Keratinocyte (primary cell): ENCODE measurements around the gene ZNF710. TPM values are rescaled to one million over a fixed set of nuclear protein-coding genes. Genes with fewer than 3 reads are reported as not detected.
A peak's percentile ranks its signal among the peaks of the same experiment; 100 is the strongest.

Experiments
- DNase-seq: peaks from one replicate; pipeline ENCODE4 v3.0.0-alpha.2; 2011; ENCODE audit warnings: low read depth, missing footprints, low spot score
- FAIRE-seq: peaks from 2 replicates; lab custom pipeline; 2011; peaks lifted over from hg19 to GRCh38; lab: Jason Lieb, UNC
- H2AFZ ChIP-seq: 2 replicates; pipeline ENCODE4 v1.6.0; 2012; ENCODE audit warnings: low read length, control low read depth, inconsistent platforms; ENCODE audit not compliant: control insufficient read depth
- H3K27ac ChIP-seq: 2 replicates; pipeline ENCODE4 v1.5.1; 2011; ENCODE audit warnings: low read length; ENCODE audit not compliant: control insufficient read depth, insufficient read depth
- H3K27me3 ChIP-seq: 3 replicates; pipeline ENCODE4 v1.6.0; 2011; ENCODE audit warnings: low read length; ENCODE audit not compliant: control insufficient read depth, insufficient read depth; ENCODE audit errors: extremely low read depth
- H3K36me3 ChIP-seq, 2 experiments: 2 replicates in 1 of 2; 3 replicates in 1 of 2; pipeline ENCODE4 v1.5.1; 2011; ENCODE audit warnings: low read length in 2 of 2, mild to moderate bottlenecking in 1 of 2; ENCODE audit not compliant: control insufficient read depth in 2 of 2, insufficient read depth in 2 of 2; ENCODE audit errors: extremely low read depth in 1 of 2
- H3K4me1 ChIP-seq: 3 replicates; pipeline ENCODE4 v1.5.1; 2011; ENCODE audit warnings: low read length; ENCODE audit not compliant: control insufficient read depth, insufficient read depth; ENCODE audit errors: extremely low read depth
- H3K4me2 ChIP-seq: 3 replicates; pipeline ENCODE4 v1.6.0; 2011; ENCODE audit warnings: low read depth, low read length; ENCODE audit not compliant: control insufficient read depth, insufficient read depth; ENCODE audit errors: extremely low read depth
- H3K4me3 ChIP-seq, 3 experiments: fragments of 200-600 bp in 1 of 3; sonication (generic) in 1 of 3; 2 replicates in 2 of 3; 3 replicates in 1 of 3; pipeline ENCODE4 v1.5.1; 2011 to 2016; ENCODE audit warnings: low read length in 3 of 3, mild to moderate bottlenecking in 3 of 3, control low read depth in 2 of 3, inconsistent platforms in 1 of 3, low read depth in 1 of 3, mixed read lengths in 1 of 3, mixed run types in 1 of 3, moderate library complexity in 1 of 3; ENCODE audit not compliant: control insufficient read depth in 2 of 3, insufficient read depth in 2 of 3; ENCODE audit errors: extremely low read depth in 1 of 3
- H3K79me2 ChIP-seq: 2 replicates; pipeline ENCODE4 v1.6.0; 2012; ENCODE audit warnings: low read length; ENCODE audit not compliant: control insufficient read depth, insufficient read depth
- H3K9ac ChIP-seq: 3 replicates; pipeline ENCODE4 v1.6.0; 2011; ENCODE audit warnings: low read length; ENCODE audit not compliant: control insufficient read depth, insufficient read depth; ENCODE audit errors: extremely low read depth
- H3K9me1 ChIP-seq: 3 replicates; pipeline ENCODE4 v1.6.0; 2011; ENCODE audit warnings: low read length; ENCODE audit not compliant: control insufficient read depth, insufficient read depth; ENCODE audit errors: extremely low read depth
- H3K9me3 ChIP-seq: 2 replicates; pipeline ENCODE4 v1.5.1; 2012; ENCODE audit warnings: low read depth, low read length; ENCODE audit not compliant: control insufficient read depth
- H4K20me1 ChIP-seq: 3 replicates; pipeline ENCODE4 v1.6.0; 2011; ENCODE audit warnings: low read length; ENCODE audit not compliant: control insufficient read depth, insufficient read depth; ENCODE audit errors: extremely low read depth
- EZH2 ChIP-seq: IDR thresholded peaks from one replicate; pipeline ENCODE4 v1.6.1; 2012; ENCODE audit warnings: inconsistent platforms, mild to moderate bottlenecking, low read length, moderate library complexity
- dilution Hi-C: fragments of 300-500 bp; cut with MboI; formaldehyde crosslinking; loops from one replicate; pipeline ENCODE4 v1.7.0; 2020; ENCODE audit warnings: low sequenced_read_pairs; ENCODE audit not compliant: extremely low pct_ligation_motif_present
- polyA plus RNA-seq, 5 experiments: library from polyadenylated mRNA; depleted of rRNA in 3 of 5; stranded (reverse) in 3 of 5; stranded (forward) in 1 of 5; unstranded in 1 of 5; fragments of >200 nt; gene quantifications; 1 replicate in 1 of 5; 2 replicates in 3 of 5; 3 replicates in 1 of 5; pipeline versions ENCODE4 v1.2.1 to v1.2.3, GENCODE V29; 2011 to 2012; ENCODE audit warnings: missing spikeins in 2 of 5, low read depth in 1 of 5, low replicate concordance in 1 of 5
- TF ChIP-seq, protein P1 (sequence below), 3 experiments: IDR thresholded peaks in 1 of 3; conservative IDR thresholded peaks in 1 of 3; optimal IDR thresholded peaks in 1 of 3; 2 replicates in 2 of 3; 3 replicates in 1 of 3; pipeline versions ENCODE3 to v1.5.1; 2011; ENCODE audit warnings: low read length in 3 of 3, mild to moderate bottlenecking in 3 of 3, moderate library complexity in 2 of 3, control low read depth in 1 of 3, inconsistent platforms in 1 of 3; ENCODE audit not compliant: insufficient read depth in 2 of 3; ENCODE audit errors: extremely low read depth in 1 of 3

ZNF710 gene
- polyA plus RNA-seq, 1 donor (not counting 4 experiments of a cell fraction or from before 2014, with no cell fraction given) = 4.5 TPM

DNA sequence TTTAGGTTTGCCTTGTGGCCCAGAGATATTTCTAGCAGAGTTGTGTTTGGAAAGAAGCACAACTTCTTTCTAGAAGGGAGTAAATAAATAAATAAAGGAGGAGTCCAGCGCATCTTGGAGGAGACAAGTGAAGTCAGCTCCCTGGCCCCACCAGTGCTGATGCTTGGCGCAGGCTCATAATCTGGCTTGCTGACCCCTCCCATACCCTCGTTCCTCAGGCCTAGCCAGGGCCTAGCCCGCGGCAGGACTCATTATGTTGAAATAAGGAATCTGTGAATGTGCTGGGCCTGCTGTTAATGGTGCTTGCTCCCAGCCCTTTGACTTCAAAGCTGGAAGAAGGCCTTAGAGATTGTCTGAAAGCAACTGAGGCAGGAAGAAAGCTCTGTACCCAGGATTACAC is 3.1 kb downstream of the ZNF710 start:
- TF ChIP-seq, protein P1, sequence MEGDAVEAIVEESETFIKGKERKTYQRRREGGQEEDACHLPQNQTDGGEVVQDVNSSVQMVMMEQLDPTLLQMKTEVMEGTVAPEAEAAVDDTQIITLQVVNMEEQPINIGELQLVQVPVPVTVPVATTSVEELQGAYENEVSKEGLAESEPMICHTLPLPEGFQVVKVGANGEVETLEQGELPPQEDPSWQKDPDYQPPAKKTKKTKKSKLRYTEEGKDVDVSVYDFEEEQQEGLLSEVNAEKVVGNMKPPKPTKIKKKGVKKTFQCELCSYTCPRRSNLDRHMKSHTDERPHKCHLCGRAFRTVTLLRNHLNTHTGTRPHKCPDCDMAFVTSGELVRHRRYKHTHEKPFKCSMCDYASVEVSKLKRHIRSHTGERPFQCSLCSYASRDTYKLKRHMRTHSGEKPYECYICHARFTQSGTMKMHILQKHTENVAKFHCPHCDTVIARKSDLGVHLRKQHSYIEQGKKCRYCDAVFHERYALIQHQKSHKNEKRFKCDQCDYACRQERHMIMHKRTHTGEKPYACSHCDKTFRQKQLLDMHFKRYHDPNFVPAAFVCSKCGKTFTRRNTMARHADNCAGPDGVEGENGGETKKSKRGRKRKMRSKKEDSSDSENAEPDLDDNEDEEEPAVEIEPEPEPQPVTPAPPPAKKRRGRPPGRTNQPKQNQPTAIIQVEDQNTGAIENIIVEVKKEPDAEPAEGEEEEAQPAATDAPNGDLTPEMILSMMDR (optimal IDR thresholded peaks at IDR 0.05 in 1 of 3, IDR thresholded peaks at IDR 0.05 in 1 of 3, conservative IDR thresholded peaks at IDR 0.05 in 1 of 3; ENCODE audit: extremely low read depth in 1 of 3, insufficient read depth in 2 of 3, low read length in 3 of 3) = no peak
- no peak for TF ChIP-seq EZH2
- Histone ChIP-seq H3K9me1 (peaks cover 8% of the 10 kb centered on the region), H3K4me1 (peaks cover 46% of the 10 kb centered on the region), H3K79me2 (peaks cover 53% of the 10 kb centered on the region), H3K27me3 (no peaks in the 10 kb centered on the region), H3K27ac (peak overlapping the region; percentile 99), H3K4me3 (peak overlapping the region in 2 of 3 experiments; percentile 48 to 52), H2AFZ (no peak overlapping the region), H4K20me1 (no peaks in the 10 kb centered on the region), H3K9me3 (no peaks in the 10 kb centered on the region), H3K9ac (peak overlapping the region; percentile 94), H3K4me2 (peak overlapping the region; percentile 83), H3K36me3 (peaks cover 3 to 12% of the 10 kb centered on the region in 2 experiments)
- DNase-seq = no peak
- FAIRE-seq = no peak
- dilution Hi-C loops = no loop called here

DNA sequence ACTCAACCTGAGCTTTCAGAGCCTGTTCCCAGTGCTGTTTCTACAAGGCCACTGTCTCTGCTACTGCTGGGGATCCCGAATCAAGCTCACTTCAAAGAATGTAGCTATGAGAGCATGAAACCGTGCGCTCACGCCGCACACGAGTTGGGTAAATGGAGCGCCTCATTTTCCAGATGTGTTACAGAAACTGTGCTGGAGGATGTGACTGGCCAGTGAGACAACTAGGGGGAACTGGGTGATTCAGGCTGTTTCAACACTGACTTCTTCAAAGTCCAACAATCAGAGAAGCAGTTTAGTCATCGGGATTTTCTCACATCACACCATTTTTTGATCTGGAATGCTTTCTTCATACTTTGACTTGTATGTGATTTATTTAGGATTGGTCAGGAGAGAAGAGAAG is 3.5 kb downstream of the ZNF710 start:
- no peak overlapping the region for H2AFZ ChIP-seq
- FAIRE-seq (peak; percentile 96), DNase-seq (peak; percentile 77)
- TF ChIP-seq EZH2 = no peak
- TF ChIP-seq, protein P1 (optimal IDR thresholded peaks at IDR 0.05 in 1 of 3, IDR thresholded peaks at IDR 0.05 in 1 of 3, conservative IDR thresholded peaks at IDR 0.05 in 1 of 3; ENCODE audit: extremely low read depth in 1 of 3, insufficient read depth in 2 of 3, low read length in 3 of 3) = no peak
- H3K4me2 ChIP-seq = peak overlapping the region; percentile 83
- dilution Hi-C loops = no loop called here
- H3K9ac ChIP-seq = peak overlapping the region; percentile 94
- H3K4me1 ChIP-seq = peaks cover 43% of the 10 kb centered on the region
- peaks cover 8% of the 10 kb centered on the region for H3K9me1 ChIP-seq
- H3K27me3 ChIP-seq = no peaks in the 10 kb centered on the region
- peaks cover 57% of the 10 kb centered on the region for H3K79me2 ChIP-seq
- no peaks in the 10 kb centered on the region for H3K9me3 ChIP-seq
- H4K20me1 ChIP-seq = no peaks in the 10 kb centered on the region
- peaks cover 4 to 12% of the 10 kb centered on the region in 2 experiments for H3K36me3 ChIP-seq
- peak overlapping the region; percentile 99 for H3K27ac ChIP-seq
- H3K4me3 ChIP-seq = peak overlapping the region in 2 of 3 experiments; percentile 48 to 52
